Cardiac fibroblast (primary cell): ENCODE measurements around the gene OR8B3.

Experiments used
- DNase-seq, 2 donors: peaks; one replicate each; pipeline versions ENCODE4 v3.0.0 to v3.0.0-alpha.2; 2010; ENCODE audit warnings: low read depth in 2 of 2
- H3K4me3 ChIP-seq, 2 donors: replicated peaks in 1 of 2; 1 replicate in 1 of 2; 2 replicates in 1 of 2; pipeline ENCODE4 v1.5.1; 2011; ENCODE audit warnings: low read depth in 2 of 2, low read length in 2 of 2, mild to moderate bottlenecking in 2 of 2, moderate library complexity in 1 of 2
- TF ChIP-seq, protein P1 (sequence below): IDR thresholded peaks from one replicate; pipeline ENCODE4 v1.5.1; 2011; ENCODE audit warnings: low read depth, mild to moderate bottlenecking, low read length, inconsistent platforms

OR8B3 gene

DNA sequence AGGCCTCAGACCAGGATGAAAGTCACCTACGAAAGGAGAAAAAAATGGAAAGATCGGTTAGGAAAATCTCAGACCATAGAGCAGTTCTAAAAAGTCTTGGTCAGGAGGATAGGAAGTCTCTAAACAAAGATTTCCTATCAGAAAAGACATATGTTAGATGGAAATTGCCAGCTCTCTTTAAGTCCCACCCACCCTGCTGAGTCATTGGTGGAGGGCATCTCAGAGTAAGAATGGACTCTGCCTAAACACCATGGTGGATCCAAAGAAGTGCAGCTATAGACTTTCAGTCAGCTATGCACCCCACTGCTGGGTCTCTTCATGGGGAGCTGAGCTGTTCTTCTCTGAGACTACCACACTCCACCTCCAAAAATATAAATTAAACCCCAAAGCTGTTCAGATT lies 18.2 kb downstream of the OR8B3 start:
- TF ChIP-seq, protein P1, sequence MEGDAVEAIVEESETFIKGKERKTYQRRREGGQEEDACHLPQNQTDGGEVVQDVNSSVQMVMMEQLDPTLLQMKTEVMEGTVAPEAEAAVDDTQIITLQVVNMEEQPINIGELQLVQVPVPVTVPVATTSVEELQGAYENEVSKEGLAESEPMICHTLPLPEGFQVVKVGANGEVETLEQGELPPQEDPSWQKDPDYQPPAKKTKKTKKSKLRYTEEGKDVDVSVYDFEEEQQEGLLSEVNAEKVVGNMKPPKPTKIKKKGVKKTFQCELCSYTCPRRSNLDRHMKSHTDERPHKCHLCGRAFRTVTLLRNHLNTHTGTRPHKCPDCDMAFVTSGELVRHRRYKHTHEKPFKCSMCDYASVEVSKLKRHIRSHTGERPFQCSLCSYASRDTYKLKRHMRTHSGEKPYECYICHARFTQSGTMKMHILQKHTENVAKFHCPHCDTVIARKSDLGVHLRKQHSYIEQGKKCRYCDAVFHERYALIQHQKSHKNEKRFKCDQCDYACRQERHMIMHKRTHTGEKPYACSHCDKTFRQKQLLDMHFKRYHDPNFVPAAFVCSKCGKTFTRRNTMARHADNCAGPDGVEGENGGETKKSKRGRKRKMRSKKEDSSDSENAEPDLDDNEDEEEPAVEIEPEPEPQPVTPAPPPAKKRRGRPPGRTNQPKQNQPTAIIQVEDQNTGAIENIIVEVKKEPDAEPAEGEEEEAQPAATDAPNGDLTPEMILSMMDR, result no peak

DNA sequence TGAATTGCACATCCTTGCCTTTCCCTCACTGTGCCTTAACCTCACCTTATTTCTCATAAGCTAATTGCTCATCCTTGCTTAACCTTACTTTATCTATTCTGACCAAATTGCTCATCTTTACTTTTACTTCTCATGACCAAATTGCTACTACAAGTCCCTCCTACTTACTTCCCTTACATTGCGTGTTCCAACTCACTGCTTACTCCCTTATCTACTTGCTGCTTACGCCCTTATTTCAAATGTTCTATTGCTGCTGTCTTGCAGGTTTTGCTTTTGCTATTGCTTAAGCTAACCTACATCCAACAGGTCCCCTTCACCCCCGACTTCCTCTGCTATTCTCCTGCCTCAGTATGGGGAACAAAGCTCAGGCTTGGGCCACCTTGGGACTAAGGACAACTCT lies 22.5 kb downstream of the OR8B3 start:
- TF ChIP-seq, protein P1, result no peak
- no peak for DNase-seq
- no peak overlapping the region for H3K4me3 ChIP-seq

More for the DNA sequence above, 18.2 kb downstream of the OR8B3 start:
- DNase-seq, result no peak
- no peak overlapping the region for H3K4me3 ChIP-seq

DNA sequence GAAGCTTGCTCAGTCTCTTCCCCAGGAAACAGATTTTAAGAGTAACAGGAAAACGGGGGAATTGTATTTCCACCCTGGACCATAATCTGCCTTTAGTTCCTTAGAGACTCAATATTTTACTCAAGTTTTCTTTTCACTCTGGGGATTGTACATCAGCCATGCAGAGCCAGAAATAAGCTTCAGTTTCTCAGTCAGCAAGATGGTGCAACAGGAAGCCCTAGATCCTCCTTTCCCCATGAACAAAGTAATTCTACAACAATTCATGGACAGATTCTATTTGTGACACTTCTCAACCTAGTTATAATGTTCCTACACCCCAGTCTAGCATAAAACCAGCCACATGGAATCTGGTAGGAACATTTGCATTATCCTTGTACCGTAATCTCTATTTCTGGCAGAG lies 39.3 kb downstream of the OR8B3 start:
- no peak overlapping the region for H3K4me3 ChIP-seq
- TF ChIP-seq, protein P1, result no peak
- no peak for DNase-seq

DNA sequence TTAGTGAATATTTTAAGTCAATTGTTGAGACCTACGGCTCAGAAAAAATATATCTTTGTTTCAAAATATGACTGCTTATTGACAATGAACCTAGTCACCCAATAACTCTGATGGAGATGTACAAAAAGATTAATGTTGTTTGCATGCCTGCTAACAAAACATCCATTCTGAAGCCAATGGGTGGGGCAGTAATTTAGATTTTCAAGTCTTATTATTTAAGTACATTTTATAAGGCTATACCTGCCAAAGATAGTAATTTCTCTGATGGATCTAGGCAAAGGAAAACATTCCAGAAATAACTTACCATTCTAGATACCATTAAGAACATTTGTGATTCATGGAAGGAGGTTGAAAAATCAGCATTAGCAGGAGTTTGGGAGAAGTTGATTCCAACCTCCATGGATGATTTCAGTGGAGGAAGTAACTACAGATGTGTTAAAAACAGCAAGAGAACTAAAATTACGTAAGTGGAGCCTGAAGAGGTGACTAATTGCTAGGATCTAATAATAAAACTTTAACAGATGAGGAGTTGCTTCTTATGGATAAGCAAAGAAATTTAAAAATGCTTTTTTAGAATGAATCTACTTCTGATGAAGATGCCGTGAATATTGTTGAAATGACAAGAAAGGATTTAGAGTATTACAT lies 52.4 kb downstream of the OR8B3 start:
- no peak for DNase-seq
- H3K4me3 ChIP-seq, result no peak overlapping the region
- TF ChIP-seq, protein P1, result no peak
